ENCODE data around the gene ZSWIM9.

- TF ChIP-seq CTCF (IDR thresholded peaks at IDR 0.05; ENCODE audit: insufficient read depth, low read length, poor library complexity, severe bottlenecking): no peak
- TF ChIP-seq EZH2phosphoT487 (conservative IDR thresholded peaks at IDR 0.05; ENCODE audit: low read length): no peak
These were observed 12.9 kb downstream of the ZSWIM9 start for GRCh38 chr19:48183356-48183755.
